ENCODE results near the gene SHOX. TPM values are rescaled to one million over a fixed set of nuclear protein-coding genes. Genes with fewer than 3 reads are reported as not detected.
"Not testable (repeated sequence)": the region's sequence is repeated elsewhere in the genome, so short reads cannot be mapped to it uniquely, and the experiment has no call there.

Gene SHOX
- total RNA-seq, 1 donor from 2014 or later, result not detected

DNA sequence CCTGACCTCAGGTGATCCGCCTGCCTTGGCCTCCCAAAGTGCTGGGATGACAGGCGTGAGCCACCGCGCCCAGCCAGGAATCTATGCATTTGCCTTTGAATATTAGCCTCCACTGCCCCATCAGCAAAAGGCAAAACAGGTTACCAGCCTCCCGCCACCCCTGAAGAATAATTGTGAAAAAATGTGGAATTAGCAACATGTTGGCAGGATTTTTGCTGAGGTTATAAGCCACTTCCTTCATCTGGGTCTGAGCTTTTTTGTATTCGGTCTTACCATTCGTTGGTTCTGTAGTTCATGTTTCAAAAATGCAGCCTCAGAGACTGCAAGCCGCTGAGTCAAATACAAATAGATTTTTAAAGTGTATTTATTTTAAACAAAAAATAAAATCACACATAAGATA lies 44.2 kb upstream of the SHOX start:
- H3K27me3 ChIP-seq (ENCODE audit: low read depth), result peaks cover 12% of the 10 kb centered on the region
- H3K4me1 ChIP-seq, result no peaks in the 10 kb centered on the region
- intact Hi-C loops (cut with micrococcal nuclease), result no loop called here
- TF ChIP-seq, protein P1, sequence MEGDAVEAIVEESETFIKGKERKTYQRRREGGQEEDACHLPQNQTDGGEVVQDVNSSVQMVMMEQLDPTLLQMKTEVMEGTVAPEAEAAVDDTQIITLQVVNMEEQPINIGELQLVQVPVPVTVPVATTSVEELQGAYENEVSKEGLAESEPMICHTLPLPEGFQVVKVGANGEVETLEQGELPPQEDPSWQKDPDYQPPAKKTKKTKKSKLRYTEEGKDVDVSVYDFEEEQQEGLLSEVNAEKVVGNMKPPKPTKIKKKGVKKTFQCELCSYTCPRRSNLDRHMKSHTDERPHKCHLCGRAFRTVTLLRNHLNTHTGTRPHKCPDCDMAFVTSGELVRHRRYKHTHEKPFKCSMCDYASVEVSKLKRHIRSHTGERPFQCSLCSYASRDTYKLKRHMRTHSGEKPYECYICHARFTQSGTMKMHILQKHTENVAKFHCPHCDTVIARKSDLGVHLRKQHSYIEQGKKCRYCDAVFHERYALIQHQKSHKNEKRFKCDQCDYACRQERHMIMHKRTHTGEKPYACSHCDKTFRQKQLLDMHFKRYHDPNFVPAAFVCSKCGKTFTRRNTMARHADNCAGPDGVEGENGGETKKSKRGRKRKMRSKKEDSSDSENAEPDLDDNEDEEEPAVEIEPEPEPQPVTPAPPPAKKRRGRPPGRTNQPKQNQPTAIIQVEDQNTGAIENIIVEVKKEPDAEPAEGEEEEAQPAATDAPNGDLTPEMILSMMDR (IDR thresholded peaks at IDR 0.05; ENCODE audit: borderline replicate concordance), result no peak
- no peaks in the 10 kb centered on the region for H3K36me3 ChIP-seq
- H3K27ac ChIP-seq (replicated peaks), result no peak overlapping the region
- no peaks in the 10 kb centered on the region for H3K9me3 ChIP-seq (replicated peaks)
- DNase-seq, result no peak
- H3K4me3 ChIP-seq, result no peak overlapping the region

DNA sequence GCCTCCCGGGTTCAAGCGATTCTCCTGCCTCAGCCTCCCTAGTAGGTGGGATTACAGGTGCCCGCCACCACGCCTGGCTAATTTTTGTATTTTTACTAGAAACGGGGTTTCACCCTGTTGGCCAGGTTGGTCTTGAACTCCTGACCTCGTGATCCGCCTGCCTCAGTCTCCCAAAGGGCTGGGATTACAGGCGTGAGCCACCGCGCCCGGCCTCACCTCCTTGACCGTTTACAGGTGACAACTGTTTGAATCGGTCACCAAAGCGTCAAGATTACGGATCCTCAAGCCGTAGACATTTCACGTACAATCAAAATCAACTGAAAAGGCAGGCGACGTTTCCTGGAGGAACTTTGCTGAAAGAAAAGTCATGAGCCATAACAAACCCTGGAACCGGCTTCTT lies 41.3 kb upstream of the SHOX start:
- peaks cover 19% of the 10 kb centered on the region for H3K27me3 ChIP-seq (ENCODE audit: low read depth)

DNA sequence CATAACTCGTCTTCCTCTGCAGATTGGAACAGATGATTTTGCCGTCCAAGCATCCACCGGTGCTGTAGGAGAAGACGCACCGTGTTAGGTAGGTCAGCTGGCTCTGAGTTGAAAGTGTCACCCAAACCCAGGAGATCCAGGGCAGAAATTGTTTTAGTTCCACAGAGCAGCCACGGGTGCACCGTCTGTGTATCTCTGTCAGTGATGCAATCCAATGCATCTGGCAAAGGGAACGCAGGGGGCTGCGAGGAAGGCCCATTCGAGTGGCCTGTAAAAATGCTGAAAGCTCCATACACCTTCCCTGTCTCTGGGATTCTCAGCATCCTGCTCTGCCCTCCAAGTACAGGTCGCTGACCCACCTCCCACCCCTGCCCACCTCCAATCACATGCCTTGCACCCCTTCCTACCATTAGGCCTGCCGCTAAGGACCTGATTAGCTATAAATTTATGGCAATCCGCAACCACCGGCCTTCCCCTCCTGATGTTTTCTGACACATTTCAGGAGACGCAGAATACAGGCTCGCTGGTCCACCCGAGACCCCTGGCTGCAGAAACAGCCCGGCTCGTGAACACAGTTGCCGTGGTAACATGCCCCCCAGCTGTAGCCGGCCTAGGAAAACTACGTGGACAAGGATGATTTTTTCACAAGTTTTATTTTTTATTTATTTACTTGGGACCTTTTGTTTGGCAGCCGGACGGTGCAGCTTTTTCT lies 39.7 kb upstream of the SHOX start:
- Histone ChIP-seq H3K27me3 (ENCODE audit: low read depth) (peaks cover 10% of the 10 kb centered on the region), H3K27ac (replicated peaks) (no peak overlapping the region), H3K4me3 (no peak overlapping the region), H3K9me3 (replicated peaks) (peaks cover 15% of the 10 kb centered on the region), H3K36me3 (no peaks in the 10 kb centered on the region), H3K4me1 (no peaks in the 10 kb centered on the region)
- no peak for DNase-seq
- TF ChIP-seq, protein P1 (IDR thresholded peaks at IDR 0.05; ENCODE audit: borderline replicate concordance), result no peak
- intact Hi-C loops (cut with micrococcal nuclease), result no loop called here

More for the DNA sequence above, 41.3 kb upstream of the SHOX start:
- intact Hi-C loops (cut with micrococcal nuclease); DNase-seq; H3K4me1 ChIP-seq; H3K27ac ChIP-seq (replicated peaks); H3K4me3 ChIP-seq; H3K36me3 ChIP-seq; H3K9me3 ChIP-seq (replicated peaks): not testable (repeated sequence)

DNA sequence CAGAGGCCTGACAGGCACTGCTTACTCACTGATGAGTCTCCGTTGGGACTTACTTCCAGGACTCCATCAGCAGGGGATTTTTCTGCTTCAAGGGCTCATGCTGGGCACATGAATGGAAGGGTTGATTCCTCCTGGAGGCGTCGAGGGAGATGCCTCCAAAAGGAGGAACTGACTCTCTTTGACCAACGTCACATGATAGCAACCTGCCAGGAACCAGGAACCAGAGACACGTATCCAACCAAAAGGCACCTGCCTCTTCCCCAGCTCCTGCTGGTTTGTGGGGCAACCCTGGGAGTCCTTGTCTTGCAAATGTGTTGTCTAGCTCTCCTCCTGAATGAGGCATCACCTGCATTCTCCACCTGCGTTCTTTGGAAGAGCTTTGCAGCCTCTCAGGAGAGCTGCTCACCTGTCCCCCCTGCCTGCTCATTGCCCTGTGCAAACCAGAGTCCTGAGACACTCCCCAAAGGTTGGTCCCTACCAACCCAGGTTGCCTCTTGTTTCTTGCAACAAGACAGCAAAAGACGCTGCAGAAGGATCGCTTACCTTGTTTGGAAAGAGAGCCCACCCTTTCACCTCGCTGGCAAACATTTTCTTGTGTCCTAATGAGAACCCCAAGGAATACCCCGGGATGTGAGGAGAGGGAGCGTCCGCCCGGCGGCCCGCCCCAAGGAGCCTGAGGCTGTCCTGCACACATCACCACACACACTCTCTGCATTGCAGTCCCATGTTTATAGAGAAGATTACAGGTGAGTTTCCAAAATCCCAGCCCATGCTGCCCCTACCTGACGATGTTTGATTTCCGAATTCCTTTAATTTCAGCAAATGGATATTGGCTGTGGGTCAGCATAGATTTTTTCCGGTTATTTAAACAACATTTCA lies 30.5 kb upstream of the SHOX start:
- H3K27me3 ChIP-seq (ENCODE audit: low read depth), result peaks cover 9% of the 10 kb centered on the region
- no peaks in the 10 kb centered on the region for H3K36me3 ChIP-seq
- peaks cover 24% of the 10 kb centered on the region for H3K9me3 ChIP-seq (replicated peaks)
- H3K4me1 ChIP-seq, result no peaks in the 10 kb centered on the region
- no peak for DNase-seq
- H3K4me3 ChIP-seq, result no peak overlapping the region
- intact Hi-C loops (cut with micrococcal nuclease), result no loop called here
- H3K27ac ChIP-seq (replicated peaks), result no peak overlapping the region
- TF ChIP-seq, protein P1 (IDR thresholded peaks at IDR 0.05; ENCODE audit: borderline replicate concordance), result no peak

DNA sequence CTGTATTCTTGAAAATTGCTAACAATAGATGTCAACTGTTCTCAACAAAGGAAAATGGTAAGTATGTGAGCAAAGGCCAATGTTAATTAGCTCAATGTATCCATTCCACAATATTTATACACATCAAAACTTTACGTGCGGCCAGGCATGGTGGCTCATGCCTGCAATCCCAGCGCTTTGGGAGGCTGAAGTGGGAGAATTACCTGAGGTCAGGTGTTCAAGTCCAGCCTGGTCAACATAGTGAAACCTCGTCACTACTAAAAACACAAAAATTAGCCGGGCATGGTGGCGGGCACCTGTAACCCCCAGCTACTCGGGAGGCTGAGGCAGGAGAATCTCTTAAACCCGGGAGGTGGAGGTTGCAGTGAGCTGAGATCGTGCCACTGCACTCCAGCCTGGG lies 27.6 kb upstream of the SHOX start:
- H3K27ac ChIP-seq (replicated peaks); H3K4me1 ChIP-seq; DNase-seq; H3K4me3 ChIP-seq; intact Hi-C loops (cut with micrococcal nuclease); H3K27me3 ChIP-seq (ENCODE audit: low read depth); H3K36me3 ChIP-seq; H3K9me3 ChIP-seq (replicated peaks): not testable (repeated sequence)

DNA sequence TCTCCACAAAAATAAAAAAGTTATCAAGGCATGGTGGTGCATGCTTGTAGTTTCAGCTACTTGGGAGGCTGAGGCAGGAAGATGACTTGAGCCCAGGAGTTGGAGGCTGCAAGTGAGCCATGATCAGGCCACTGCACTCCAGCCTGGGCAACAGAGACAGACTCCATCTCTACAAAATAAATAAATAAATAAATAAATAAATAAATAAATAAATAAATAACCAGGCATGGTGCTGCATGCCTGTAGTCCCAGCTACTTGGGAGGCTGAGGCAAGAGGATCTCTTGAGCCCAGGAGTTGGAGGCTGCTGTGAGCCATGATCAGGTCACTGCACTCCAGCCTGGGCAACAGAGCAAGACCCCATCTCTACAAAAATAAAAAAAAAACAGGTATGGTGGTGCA lies 26.0 kb upstream of the SHOX start:
- DNase-seq; H3K4me3 ChIP-seq; H3K27me3 ChIP-seq (ENCODE audit: low read depth); H3K9me3 ChIP-seq (replicated peaks); intact Hi-C loops (cut with micrococcal nuclease); H3K4me1 ChIP-seq; H3K27ac ChIP-seq (replicated peaks); H3K36me3 ChIP-seq: not testable (repeated sequence)

DNA sequence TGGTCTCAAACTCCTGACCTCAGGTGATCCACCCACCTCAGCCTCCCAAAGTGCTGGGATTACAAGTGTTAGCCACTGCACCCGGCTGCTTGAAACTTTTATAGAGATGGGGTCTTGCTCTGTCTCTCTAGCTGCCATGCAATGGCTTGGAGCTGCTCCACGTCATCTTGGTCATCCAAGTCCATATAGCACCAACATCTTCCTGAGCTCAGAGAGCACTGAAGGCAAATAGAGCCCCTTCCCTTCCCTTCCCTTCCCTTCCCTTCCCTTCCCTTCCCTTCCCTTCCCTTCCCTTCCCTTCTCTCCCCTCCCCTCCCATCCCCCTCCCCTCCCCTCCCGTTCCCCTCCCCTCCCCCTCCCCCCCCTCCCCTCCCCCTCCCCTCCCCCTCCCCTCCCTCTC lies 22.5 kb upstream of the SHOX start:
- H3K27ac ChIP-seq (replicated peaks); intact Hi-C loops (cut with micrococcal nuclease); H3K4me3 ChIP-seq; H3K4me1 ChIP-seq; H3K27me3 ChIP-seq (ENCODE audit: low read depth); H3K36me3 ChIP-seq; DNase-seq: not testable (repeated sequence)
- H3K9me3 ChIP-seq (replicated peaks), result peaks cover 31% of the 10 kb centered on the region

Data from left ventricle myocardium inferior (tissue), 1 donor.